ENCODE results near the gene ADAMTS9.

DNA sequence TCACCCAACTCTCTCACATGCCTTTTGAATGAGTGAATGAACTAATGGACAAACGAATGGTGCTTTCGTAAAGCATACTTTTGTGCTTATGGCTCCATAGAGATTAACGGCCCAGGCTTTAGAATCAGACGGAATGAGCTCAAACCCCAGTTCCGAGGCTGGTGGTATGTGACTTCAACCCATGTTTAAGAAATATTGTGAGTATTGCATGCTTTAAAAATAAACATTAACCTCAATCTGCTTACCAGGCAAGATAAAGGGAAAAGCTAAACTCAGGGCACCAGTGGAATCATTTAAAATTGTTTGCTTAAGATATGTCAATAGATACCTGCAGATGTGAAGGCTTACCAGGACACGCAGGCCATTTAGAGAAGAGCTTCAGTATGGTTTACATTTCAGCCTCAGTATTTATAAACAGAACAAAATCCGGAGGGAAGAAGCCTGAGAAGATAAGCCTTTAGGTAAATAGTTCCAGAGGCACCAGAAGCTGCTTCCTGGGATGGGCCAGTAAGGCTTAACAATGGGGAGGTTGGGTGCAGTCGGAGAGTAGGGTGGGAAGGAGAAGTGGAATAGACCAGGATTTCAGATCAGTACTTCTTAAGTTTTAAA, 186.4 kb downstream of the ADAMTS9 start:
- TF ChIP-seq CBX8 (IDR thresholded peaks at IDR 0.05) (no peak), POLR2AphosphoS2 (conservative IDR thresholded peaks at IDR 0.05; ENCODE audit: low read length) (no peak), POLR2A (IDR thresholded peaks at IDR 0.05; ENCODE audit: low read length) (no peak), CTCF (IDR thresholded peaks at IDR 0.05) (no peak), EP300 (IDR thresholded peaks at IDR 0.05) (no peak), MYC (IDR thresholded peaks at IDR 0.05; ENCODE audit: borderline replicate concordance, low read length) (no peak), RAD21 (conservative IDR thresholded peaks at IDR 0.05 in 1 of 2, IDR thresholded peaks at IDR 0.05 in 1 of 2) (no peak), CBX2 (IDR thresholded peaks at IDR 0.05; ENCODE audit: borderline replicate concordance, low read depth) (no peak), SMC3 (IDR thresholded peaks at IDR 0.05) (no peak), RNF2 (IDR thresholded peaks at IDR 0.05; ENCODE audit: borderline replicate concordance, low read depth) (no peak)
